Stimulated activated CD8-positive, alpha-beta memory T cell treated with anti-CD3 and anti-CD28 coated beads, Interleukin-4, amount 100 ng/mL, for 48 hours (primary cell): Measurements from ENCODE around the gene HACL1.
"Not testable (repeated sequence)": the region's sequence is repeated elsewhere in the genome, so short reads cannot be mapped to it uniquely, and the experiment has no call there.

ENCODE experiments used
- DNase-seq: peaks from one replicate; pipeline ENCODE4 v3.0.0-alpha.2; 2020

The HACL1 gene

DNA sequence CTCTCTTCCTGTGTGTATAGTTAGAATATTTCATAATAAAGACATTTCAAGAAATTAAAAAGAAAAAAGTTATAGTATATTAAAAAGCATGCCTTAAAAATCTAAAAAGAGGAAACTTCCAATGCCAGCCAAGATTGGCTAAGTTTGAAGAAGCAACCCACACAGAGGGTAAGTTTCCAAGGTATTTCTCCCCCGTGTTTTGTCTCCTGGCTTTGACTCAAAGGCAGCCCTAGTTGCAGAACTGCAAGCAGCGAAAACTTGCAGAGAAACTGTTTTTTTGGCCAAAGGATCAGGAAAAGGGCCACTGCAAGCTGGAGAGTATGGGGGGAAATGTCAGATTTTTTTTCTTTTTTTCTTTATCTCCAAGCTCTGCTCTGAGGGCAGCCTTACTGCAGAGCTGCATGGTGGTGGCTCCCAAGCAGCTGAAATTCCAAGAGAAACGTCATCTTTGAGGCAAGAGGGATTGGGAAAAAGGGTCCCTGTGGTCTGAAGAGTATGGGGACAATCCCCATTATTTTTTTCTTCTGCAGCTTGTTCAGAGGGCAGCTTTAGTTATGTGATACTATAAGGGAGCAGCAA is 23.0 kb downstream of the HACL1 start:
- DNase-seq, result no peak

DNA sequence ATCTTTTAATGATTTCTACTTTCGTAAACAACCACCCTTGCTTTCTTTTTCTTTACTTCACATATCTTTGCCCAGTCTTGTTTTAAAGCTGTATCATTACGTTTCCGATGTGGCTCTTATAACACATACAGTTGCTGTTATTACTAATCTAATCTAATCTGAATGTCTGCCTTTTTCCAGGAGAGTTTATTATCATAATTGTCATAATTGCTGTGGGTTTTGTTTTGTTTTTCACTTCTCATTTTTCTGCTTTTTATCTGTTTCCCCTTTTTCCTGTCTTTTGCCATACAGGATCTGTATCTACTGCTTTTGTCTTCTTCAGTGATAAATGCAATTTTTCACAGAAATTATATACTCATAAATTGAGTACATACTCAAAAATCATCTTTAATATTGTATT is 24.9 kb downstream of the HACL1 start:
- no peak for DNase-seq

DNA sequence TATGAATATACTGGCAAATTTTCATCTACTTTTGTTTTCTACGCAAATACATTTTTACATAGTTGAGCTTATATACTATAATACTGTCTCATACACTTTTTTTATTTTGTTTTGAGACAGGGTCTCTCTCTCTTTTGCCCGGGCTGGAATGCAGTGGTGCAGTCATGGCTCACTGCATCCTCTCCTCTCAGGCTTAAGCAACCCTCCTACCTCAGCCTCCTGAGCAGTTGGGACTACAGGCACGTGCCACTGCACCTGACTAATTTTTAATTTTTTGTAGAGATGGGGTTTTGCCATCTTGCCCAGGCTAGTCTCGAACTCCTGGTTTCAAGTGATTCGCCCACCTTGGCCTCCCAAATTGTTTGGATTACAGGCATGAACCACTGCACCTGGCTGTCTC is 25.9 kb downstream of the HACL1 start:
- DNase-seq, result no peak

DNA sequence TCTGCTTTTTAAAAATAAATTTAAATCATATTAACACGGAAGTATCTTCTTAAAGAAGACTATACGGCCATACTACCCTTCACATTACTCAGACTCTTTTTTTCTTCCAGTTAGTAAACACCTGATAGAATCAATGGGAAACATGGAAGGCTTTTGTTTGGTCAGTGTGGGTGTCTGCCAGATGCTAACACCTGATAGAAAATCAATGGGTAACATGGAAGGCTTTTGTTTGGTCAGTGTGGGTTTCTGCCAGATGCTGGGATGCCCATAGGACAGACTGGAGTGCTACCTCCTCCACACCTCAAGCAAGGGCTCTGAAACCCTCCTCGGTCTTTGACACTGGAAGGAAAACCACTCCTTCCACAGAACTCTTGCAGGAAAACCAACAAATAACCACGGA is 29.2 kb downstream of the HACL1 start:
- no peak for DNase-seq

DNA sequence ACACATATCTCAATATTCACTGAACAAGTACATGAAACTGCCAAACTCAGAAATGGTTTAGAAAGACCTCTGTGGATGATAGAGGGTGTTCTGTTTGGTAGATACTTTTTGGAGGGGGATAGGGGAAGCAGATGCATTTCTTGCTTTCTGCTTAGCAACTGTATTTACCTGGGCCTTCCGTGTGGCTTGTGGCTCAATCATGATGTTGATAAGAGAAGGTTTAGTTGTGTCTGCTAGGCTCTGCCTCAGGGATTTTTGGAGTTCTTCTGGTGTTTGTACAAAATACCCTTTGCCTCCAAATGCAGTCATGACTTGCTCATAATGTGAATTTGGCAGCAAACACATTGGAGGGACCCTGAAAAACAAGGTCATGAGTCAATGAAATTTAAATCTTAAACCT is 38.2 kb downstream of the HACL1 start:
- DNase-seq, result no peak

DNA sequence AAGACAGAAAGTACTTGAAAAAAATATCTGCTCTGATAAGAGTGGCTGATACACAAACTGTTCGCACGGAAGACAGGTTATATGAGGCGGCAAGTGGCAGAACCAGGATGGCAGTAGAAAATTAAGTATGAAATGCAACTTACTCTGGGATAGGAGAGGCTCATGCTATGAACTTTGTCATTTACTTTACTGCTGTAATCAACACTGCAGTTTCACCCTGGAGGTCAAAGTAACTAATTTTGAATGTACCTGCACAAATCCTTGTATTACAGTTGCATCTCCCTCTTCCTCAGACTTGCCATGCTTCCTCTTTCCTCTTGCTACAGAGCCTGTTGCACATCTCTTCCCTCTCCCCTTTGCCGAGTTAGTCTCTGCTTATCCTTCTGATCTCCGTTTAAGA is 38.8 kb downstream of the HACL1 start:
- no peak for DNase-seq

DNA sequence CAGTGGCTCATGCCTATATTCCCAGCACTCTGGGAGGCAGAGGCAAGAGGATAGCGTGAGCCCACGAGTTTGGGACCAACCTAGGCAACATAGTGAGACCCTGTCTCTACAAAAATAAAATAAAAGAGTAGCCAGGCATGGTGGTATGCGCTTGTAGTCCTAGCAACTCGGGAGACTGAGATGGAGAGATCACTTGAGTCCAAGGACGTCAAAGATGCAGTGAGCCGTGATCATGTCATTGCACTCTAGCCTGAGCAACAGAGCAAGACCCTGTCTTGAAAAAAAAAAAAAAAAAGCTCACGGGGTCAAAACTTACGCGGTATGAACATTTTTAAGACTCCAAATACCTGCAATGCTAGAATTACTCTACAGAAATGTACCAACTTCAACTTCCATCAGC is 42.8 kb downstream of the HACL1 start:
- no peak for DNase-seq

DNA sequence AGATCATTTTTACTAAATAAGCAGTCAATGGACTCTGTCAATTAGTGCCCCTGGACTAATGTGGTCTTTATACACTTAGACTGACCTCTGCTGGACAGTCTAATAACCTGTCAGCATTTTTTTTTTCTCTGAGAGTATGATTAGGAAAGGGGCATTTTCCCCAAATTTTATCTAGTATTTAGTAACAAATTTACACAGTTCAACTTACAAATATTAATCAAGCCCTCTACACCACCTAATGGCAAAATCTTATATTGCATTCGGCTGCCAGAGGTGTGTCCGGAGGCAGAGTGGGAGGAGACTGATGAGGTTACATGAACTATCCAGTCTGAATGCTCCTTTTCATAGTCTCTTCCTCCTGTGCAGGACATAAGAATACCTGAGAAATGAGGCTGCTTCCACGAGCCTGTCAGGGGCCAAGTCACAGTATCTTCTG is 43.8 kb downstream of the HACL1 start:
- DNase-seq, result peak; percentile 46

DNA sequence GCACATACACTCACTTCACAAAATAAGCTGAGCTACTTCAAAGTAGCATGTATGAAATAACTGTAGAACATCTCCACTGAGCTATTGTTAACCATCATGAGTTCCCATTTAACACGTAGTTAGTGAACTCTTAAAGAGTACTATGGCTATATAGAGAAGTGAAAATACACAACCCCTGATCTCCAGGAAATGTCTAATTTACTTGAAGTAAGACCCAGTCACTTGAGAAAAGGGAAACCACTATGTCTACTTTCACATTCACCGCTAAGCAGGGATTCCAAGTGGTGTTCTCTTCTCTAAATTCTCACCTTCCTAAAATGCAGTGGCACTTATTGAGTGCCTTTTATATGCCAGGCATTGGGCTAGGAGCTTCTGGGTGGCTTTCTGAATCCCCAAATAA is 44.9 kb downstream of the HACL1 start:
- no peak for DNase-seq

DNA sequence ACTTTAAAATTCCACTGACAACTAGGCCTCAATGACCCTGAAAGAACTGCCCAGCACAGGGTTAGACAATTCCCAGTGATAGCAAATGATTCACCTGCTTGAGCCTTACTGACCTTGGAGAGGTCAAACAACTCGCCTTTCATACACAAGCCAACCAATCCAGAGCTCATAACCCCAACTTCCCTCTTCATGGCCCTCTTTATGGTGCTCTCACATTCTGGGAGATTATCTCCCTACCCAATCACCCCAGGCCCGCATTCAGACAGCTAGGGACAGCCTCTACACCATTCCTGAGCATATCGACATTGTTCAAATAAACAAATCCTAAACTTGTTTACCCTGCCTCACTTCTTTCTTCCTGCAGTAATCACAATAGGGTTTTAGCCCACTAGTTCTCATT is 47.6 kb downstream of the HACL1 start:
- DNase-seq, result no peak

DNA sequence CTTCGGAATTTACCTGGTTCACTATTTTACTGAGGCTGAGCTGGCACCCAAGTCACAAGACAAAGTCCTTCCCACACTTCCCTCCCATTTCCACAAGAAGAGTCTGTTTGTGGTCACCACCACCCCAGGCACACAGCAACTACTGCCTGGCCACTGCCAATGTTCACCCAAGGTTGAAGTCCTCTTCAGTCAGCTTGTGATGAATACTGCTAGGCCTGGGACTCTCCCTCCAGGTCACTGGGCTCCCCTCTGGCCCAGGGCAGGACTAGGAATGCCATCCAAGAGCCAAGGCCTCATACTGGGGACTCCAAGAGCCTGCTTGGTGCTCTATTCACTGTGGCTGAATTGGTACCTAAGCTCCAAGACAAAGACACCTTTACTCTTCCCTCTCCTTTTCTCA is 49.5 kb downstream of the HACL1 start:
- DNase-seq, result no peak

DNA sequence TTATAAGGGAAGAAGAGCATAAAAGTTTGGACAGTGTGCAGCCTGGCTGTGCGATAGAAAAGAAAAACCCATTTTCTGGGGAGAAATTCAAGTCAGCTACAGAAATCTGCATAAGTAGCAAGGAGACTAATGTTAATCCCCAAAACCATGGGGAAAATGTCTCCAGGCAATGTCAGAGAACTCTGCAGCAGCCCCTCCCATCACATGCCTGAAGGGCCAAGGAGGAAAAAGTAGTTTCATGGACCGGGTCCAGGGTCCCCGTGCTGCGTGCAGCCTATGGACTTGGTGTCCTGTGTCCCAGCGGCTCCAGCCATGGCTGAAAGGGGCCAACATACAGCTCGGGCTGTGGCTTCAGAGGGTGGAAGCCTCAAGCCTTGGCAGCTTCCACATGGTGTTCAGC is 51.5 kb downstream of the HACL1 start:
- no peak for DNase-seq

DNA sequence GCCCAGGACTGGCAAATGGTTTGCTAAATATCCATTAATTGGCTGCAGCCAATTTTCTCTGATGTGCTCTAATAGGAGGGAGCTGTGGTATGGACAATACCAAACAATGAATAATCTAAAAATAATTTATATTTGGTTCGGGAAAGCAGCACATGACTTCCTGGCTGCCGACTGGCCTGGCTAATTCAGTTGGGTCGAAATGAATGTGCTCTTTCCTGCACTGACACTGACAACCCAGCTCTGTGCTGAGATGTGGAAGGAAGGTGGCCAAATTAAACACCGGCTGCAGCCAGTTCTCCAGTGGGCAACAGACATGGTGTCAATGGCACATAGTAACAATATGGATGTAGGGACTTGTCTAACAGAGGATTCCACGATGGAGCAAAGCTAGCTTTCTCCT is 58.8 kb downstream of the HACL1 start:
- no peak for DNase-seq

DNA sequence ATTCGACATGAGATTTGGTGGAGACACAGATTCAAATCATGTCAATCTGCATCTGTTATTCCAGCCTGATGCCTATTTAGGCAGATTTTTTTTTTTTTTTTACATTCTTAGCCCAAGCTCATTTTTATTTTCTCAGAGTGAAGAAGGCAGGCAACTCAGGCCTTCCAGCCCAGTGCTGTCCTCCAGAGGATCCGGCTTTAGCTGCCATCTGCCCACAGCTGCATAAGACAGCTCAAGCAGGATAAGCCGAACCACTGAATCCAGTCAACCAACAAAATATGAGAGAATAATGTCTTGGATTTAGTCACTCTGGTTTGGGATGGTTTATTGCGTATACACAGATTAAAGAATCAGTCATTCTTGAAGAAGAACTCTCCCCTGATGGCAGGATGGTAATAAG is 60.0 kb downstream of the HACL1 start:
- DNase-seq, result no peak

DNA sequence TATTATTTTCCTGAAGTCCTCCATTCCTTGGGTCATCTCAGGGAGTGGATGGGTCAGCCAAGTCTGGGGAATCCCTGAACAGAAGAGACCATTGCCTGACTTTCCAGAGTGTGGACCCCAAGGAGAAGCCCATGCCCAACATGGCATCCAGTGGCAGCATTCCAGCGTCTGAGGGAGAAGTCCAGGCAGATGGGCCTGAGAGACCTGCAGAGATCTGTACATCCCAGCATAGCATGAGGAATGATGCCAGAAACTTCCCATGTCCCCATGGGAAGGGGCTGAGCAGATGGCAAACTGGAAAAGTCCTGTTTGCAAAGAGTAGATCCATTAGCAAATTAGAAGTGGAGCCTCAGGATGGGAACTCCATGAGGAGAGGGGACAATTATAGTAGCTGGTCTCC is 62.3 kb downstream of the HACL1 start:
- DNase-seq, result no peak

DNA sequence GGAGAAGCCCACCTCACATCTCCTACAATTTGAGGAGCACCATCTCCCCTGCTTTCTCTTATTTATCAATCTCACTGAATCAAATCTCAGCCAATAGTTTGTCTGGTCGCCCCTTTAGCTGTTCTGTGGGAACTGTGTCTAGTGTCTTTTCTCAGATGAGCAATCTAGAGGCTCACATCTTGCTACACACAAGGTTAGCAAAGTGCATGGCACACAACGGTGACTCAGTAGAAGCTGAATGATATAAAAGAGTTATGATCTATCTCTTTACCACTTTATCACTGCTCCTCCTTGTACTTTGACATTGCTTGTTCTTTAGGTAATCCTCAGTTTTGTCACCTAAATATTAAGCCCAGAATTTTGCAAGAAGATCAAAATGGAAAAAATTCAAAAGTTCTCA is 63.0 kb downstream of the HACL1 start:
- no peak for DNase-seq

DNA sequence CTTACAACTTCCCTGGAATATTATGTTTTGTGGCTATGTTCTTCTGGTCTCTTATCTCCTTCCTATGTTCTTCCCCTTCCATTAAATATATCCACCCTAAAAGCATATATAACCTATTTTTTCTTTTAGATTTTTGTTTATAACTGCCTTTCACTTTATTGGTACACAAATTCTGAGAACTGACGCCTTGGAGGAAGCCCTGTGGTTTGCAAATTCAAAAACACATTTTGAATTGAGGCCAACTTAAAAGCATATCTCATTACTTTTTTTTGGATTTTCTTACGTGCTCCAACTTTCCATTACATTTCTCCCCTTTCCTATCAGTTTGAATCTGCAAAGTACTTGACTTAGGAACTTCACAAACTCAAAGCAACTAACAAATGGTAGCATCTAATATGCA is 64.5 kb downstream of the HACL1 start:
- DNase-seq, result no peak

DNA sequence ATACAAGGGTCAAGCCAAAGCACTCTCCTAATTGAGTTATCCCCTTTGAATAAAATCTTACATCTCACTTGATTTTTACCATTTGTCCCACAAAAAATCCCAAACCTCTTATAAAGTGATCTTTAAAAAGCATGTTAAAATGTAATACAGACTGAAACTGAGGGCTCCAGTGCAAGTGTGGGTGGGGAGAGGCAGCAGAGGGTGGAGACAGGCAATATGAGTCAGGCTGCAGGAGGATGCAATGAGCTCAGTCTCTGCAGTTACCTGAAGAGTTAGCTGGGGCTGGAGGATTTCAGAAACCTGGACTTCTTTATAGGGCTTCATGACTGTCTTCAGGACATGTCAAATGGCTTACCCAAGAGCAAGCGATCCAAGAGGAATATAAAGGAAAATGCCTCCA is 65.6 kb downstream of the HACL1 start:
- DNase-seq, result peak; percentile 55

DNA sequence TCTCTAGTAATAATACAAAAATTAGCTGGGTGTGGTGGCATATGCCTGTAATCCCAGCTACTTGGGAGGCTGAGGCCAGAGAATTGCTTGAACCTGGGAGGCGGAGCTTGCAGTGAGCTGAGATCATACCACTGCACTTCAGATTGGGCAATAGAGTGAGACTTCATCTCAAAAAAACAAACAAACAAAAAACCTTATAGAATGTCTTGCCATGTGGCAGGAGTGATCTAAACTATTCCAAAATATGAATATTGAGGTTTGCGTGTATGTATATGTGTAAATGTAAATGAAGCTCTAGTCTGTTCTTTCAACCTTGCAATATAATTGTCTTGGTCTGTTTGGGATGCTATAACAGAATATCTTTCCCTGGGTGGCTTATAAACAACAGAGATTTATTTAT is 68.8 kb downstream of the HACL1 start:
- DNase-seq, result not testable (repeated sequence)

DNA sequence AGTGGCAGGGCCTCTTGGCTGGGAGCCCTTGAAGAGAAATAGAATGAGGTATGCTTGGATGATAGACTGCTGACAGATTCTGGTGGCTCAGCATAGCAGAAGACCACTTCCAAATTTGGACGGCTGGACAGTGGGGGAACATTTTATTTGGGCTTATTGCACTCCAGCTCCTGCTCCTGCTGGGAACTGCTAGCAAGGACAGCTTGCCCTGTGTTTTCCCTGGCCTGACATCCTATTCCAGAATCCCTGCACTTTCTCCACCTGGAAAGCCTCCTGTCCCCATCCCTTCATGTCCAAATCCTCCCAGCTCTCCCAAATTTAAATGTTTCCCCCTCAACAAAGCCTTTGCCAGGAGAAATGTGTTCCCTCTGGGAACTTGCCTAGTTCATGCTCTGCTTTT is 70.0 kb downstream of the HACL1 start:
- DNase-seq, result no peak

DNA sequence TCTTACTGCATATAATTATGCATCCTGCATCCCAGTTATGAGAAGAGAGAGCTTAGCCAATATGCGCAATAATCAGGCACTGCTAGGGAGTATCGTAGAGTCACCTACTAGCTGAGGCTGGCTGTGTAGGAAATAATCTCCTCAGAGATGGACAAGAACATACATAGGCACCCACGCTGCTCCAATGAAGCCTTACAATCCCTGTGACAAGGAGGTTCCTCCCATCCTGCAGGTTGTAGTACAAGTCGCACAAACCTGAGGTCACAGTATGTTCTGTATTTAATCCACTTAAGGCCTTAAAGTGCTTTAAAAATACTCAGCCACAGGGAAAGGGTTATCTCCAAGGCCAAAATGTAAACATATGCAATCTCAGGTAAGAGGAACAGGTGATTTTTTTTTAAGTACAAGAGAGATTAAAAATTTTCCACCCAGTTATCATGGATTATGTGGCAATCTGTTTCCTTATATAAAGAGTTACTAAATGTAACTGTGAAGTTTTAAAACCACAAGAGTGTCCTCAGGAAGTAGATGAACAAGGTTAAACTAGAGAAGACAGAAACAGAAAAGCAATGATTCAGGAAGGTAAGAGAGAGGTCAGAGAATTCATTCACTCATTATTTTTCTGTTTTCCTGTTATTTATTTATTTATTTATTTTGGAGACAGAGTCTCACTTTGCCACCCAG is 72.4 kb downstream of the HACL1 start:
- DNase-seq, result no peak

DNA sequence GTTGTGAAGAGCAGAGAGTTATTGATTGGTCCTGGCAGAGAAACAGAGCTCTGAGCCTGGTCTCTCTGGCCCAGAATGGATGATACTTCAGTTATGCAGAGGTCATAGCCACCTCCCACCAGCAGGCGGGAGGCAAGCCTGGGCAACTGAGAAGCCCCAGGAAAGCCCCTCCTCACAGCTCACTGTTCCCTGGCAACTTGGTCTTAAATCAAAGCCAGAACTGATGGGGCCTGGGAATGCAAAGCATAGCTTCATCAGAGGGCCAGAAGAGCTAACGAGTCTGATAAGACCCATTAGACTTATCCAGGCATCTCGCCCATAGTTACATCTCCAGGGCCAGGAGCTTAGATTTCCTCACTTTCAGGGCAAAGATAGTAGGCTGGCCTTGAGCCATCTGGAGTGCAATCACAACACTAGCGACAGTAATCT is 74.3 kb downstream of the HACL1 start:
- DNase-seq, result no peak

DNA sequence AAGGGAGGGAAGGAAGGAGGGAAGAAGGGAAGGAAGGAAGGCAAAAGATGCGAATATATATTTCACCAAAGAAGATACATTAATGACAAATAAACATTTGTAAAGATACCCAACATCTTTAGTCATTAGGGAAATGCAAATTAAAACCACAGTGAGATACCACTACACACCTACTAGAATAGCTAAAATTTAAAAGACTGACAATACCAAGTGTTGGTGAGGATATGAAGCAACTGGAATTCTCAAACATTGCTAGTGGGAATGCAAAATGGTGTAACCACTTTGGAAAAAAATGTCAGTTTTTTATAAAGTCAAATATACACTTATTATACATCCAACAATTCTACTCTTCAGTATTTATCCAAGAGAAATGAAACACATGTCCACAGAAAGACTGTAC is 75.6 kb downstream of the HACL1 start:
- DNase-seq, result no peak

DNA sequence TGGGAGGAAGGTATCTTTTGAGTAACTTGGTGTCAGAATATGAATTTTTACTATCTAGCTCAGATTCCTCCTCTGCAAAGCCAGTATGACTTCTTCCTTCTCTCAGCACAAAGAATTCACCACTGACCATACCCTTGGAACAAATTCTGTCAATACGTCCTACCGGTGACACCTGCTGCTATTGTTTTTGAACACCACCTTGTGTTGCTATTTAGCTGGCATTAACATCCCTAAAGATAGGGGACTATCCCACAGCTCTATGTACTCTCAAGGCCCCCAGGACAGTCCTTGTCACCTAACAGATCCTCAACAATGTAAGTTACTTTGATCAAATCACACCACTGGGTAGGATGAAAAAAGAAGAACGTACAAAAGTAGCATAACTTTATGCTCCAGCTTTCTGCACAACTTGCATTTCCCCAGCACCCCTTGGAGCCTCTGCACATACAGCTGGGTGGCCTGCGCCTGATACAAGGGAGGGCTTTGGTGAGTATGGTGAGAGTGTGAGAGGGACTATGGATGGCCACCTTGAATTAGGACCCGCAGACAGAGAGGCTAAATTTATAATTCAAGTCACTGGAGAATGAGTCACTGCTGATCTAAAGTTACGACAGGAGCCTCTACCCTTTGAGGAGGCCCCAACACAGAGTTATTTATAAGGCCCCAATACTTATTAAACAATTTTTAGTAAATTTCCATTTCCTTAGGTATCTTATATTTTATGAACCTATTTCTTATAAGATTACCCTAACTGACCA is 77.5 kb downstream of the HACL1 start:
- DNase-seq, result no peak

DNA sequence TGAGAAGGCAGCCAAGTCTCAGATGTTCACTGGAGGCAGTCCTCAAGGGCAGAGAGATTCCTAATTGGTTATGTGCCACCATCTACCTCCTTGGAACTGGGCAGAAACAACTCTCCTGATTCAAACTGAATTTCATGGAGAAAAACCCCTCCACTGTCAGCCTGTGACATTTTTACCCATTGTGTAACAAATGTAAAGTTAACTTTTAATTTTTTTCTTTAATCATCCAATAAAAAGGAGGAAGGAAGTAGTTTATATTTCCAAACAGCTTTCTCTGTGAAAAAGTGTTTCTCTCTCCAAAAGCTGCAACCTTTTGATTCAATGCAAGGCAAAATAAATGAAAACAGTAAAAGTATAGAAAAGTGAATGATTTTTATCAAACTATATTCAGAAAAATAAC is 79.4 kb downstream of the HACL1 start:
- no peak for DNase-seq
